Measurements from ENCODE around the gene CXorf58.
"Not testable (repeated sequence)": the region's sequence is repeated elsewhere in the genome, so short reads cannot be mapped to it uniquely, and the experiment has no call there.

The CXorf58 gene

GRCh38 chrX:23907498-23908218 is at the start of gene CXorf58, which contains the start of gene APOO:
Gene CXorf58, plus strand, starts transcription at chrX:23908006. Its CDS starts 2,297 bp downstream, at chrX:23910303.
Gene APOO, minus strand, starts transcription at chrX:23907938. Its CDS starts 236 bp downstream, at chrX:23907702.
- DNase-seq = peak; percentile 53 to 87

GRCh38 chrX:23859238-23859637 is 48.6 kb upstream of the CXorf58 start:
- DNase-seq = not testable (repeated sequence)

GRCh38 chrX:23861215-23861896 is 46.5 kb upstream of the CXorf58 start:
- no peak for DNase-seq

- not testable (repeated sequence) for DNase-seq
Observed at GRCh38 chrX:23861952-23862351, 45.9 kb upstream of the CXorf58 start.

GRCh38 chrX:23864742-23865326 is 43.0 kb upstream of the CXorf58 start:
- no peak for DNase-seq

- DNase-seq = no peak
Observed at GRCh38 chrX:23870041-23870440, 37.8 kb upstream of the CXorf58 start.

- DNase-seq = no peak
Observed at GRCh38 chrX:23871905-23872546, 35.8 kb upstream of the CXorf58 start.

GRCh38 chrX:23879380-23880090 is 28.3 kb upstream of the CXorf58 start:
- no peak for DNase-seq

- DNase-seq = peak; percentile 2 to 51
Observed at GRCh38 chrX:23883737-23884354, 24.0 kb upstream of the CXorf58 start.

- DNase-seq = no peak
Observed at GRCh38 chrX:23884427-23885024, 23.3 kb upstream of the CXorf58 start.

GRCh38 chrX:23885803-23886202 is 22.0 kb upstream of the CXorf58 start:
- DNase-seq = no peak

GRCh38 chrX:23887451-23887850 is 20.4 kb upstream of the CXorf58 start:
- DNase-seq = no peak

- no peak for DNase-seq
Observed at GRCh38 chrX:23887918-23888317, 19.9 kb upstream of the CXorf58 start.

- no peak for DNase-seq
Observed at GRCh38 chrX:23888887-23889501, 18.8 kb upstream of the CXorf58 start.

- no peak for DNase-seq
Observed at GRCh38 chrX:23890933-23891332, 16.9 kb upstream of the CXorf58 start.

GRCh38 chrX:23894993-23895392 is 12.8 kb upstream of the CXorf58 start:
- DNase-seq = not testable (repeated sequence)

- DNase-seq = not testable (repeated sequence)
Observed at GRCh38 chrX:23896539-23896938, 11.3 kb upstream of the CXorf58 start.

- DNase-seq = no peak
Observed at GRCh38 chrX:23896981-23897380, 10.8 kb upstream of the CXorf58 start.

GRCh38 chrX:23898412-23898959 is 9.3 kb upstream of the CXorf58 start:
- DNase-seq = no peak

- DNase-seq = no peak
Observed at GRCh38 chrX:23900220-23900797, 7.5 kb upstream of the CXorf58 start.

GRCh38 chrX:23901060-23901459 is 6.7 kb upstream of the CXorf58 start:
- DNase-seq = peak; percentile 14 to 62

All from SW 1271 (cell line).